LoVo (cell line): ENCODE results near the gene ATPAF1.
A peak's percentile ranks its signal among the peaks of the same experiment; 100 is the strongest.

ENCODE experiments used
- DNase-seq: peaks from one replicate; pipeline ENCODE4 v3.0.0-alpha.2; 2016; ENCODE audit warnings: low spot score

Gene ATPAF1

GRCh38 chr1:46650491-46650890 lies 17.7 kb downstream of the ATPAF1 start:
- DNase-seq = no peak

DNA sequence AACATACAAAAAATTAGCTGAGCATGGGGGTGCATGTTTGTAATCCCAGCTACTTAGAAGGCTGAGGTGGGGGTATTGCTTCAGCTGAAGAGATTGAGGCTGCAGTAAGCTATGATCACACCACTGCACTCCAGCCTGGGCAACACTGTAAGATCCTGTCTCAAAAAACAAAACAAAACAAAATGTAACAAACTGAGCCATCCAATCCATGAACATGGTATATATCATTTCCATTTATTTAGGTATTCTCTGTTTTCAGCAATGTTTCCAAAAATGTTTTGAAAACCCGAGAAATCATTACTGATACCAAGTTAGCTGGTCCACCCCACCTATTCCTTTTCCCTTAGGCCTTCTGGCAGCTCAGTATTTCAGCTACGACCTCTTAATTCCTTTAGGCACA lies 18.4 kb downstream of the ATPAF1 start:
- no peak for DNase-seq

GRCh38 chr1:46647611-46648010 lies 20.6 kb downstream of the ATPAF1 start:
- DNase-seq = no peak

DNA sequence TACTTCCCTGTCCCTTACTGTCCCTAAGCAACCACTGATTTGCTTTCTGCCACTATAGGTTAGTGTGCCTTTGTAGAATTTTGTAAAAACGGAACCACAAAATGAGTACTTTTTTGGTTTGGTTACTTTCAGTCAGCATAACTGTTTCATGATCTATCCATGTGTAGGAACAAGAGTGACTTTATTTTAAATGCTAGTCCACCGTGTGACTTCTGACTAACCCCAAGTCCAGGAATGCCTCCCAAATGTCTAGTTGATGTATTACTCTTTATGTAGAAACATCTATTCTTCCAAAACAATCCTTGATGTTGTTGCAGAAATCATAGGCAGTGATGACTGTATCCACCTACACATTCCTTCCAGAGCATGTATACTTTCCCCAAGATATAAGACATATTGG lies 21.3 kb downstream of the ATPAF1 start:
- no peak for DNase-seq

DNA sequence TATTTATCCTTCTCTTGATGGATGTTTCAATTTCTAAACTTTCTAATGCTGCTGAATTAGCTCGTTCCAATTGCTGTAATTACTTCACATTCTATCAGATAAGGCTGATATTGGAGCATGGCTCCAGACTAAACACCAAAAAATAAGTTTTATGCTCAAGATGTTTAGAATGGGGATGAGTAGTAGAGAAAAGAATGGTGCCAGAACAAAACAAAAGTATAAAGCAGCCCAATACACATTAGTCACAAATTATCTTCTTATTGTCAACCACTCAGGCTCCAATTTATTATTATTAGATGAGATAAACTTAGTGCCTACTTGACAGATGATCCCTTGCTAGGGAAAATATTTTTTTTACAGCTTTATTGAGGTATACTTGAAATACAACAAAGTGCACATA lies 21.8 kb downstream of the ATPAF1 start:
- no peak for DNase-seq

DNA sequence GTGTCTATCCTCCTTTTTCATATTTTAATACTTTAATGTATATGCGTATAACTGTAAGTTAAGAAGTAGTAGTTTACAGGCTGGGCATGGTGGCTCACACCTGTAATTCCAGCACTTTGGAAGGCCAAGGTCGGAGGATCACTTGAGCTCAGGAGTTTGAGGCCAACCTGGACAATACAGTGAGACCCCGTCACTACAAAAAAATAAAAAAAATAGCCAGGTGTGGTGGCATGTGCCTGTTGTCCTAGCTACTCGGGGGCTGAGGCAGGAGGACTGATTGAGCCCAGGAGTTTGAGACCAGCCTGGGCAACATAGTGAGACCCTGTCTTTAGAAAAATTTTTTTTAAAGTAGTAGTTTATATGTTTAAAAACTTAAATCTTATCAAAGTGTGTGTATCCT lies 22.3 kb downstream of the ATPAF1 start:
- DNase-seq = no peak

DNA sequence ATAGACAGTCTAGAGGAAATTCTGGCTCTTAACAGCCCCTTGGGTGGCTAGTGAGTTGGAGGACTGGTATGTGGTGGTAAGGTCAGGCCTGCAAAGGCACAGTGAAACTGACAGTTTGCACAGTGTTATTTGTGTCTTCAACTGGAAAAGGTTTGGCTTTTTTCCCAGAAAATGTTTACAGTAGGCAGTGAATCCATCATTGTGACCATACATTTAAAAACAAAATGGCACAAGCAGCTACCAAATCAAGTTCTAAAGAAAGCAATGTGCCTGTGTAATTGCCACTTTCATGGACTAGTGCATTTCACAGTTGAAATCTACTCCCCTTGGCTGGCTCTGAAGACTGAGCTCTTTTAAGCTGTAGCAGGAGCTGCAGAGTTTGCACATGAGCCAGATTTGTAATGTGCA lies 24.8 kb downstream of the ATPAF1 start:
- DNase-seq = peak; percentile 49

DNA sequence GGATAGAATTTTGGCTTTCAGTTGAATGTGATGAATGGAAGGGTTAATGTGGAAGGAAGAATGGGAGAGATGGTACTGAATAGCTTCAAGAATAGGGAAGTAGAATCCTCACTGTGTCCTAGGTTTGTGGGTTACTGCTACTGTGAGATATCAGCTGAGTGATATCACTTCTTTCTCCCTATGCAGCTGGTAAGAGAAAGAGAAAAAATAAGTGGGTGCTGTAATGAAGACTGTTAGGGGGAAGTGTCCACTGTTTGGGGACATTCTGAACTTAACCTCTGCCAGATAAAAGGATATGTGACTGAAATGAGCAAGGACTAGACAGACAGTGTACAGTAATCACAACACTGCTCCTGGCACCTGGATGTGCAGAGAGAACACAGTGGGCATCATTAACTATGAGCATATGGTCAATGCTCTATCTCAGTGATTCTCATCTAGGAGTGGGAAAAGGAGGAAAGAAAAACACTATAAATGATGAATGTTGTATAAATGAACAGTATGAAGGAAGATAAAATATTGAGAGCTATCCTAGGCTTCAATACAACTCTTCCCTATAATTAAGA lies 26.0 kb downstream of the ATPAF1 start:
- no peak for DNase-seq

GRCh38 chr1:46639547-46639946 lies 28.6 kb downstream of the ATPAF1 start:
- no peak for DNase-seq

GRCh38 chr1:46638921-46639320 lies 29.2 kb downstream of the ATPAF1 start:
- peak; percentile 53 for DNase-seq

- no peak for DNase-seq
Measured at GRCh38 chr1:46637444-46638083, 30.6 kb downstream of the ATPAF1 start.

DNA sequence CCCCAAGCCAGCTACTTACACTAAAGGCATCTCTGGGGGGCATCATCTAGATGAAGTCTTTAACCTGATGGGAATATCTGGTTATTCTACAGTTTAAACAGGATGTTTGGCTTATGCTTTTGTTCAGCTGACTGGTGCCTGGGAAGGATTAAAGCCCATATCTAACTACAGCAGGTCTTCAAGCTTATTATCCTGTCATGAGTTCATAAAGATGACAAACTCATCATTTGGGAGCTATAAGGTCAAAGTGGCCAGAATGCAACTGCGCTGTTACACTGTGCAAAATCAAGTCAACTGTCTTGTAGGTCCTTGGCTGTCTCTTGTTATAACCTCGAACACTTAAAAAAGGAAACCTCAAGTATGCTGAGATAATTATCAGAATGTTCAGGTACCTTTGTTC lies 33.0 kb downstream of the ATPAF1 start:
- DNase-seq = no peak

- DNase-seq = no peak
Measured at GRCh38 chr1:46630719-46631118, 37.4 kb downstream of the ATPAF1 start.

GRCh38 chr1:46623743-46624644 lies 44.2 kb downstream of the ATPAF1 start:
- DNase-seq = no peak

DNA sequence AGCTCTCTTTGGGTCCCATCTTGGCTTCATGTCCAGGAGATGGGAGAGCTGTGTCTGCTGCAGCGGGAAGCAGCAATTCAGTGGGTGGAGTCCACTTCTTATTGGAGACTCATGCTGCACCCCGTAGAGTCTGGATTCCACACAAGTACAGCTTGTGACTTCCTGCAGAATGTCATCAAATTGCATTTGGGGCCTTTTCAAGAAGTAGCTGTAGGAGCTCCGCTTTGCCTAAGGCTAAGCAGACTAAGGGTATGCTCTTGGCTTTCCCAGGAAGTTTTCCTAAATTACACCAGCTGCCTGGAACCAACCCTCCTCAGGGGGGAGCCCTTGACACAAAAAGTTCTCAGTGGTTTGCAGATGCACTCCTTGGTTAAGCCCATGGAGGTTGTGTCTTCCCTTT lies 45.8 kb downstream of the ATPAF1 start:
- peak; percentile 35 for DNase-seq

- DNase-seq = peak; percentile 49
Measured at GRCh38 chr1:46621930-46622329, 46.2 kb downstream of the ATPAF1 start.

DNA sequence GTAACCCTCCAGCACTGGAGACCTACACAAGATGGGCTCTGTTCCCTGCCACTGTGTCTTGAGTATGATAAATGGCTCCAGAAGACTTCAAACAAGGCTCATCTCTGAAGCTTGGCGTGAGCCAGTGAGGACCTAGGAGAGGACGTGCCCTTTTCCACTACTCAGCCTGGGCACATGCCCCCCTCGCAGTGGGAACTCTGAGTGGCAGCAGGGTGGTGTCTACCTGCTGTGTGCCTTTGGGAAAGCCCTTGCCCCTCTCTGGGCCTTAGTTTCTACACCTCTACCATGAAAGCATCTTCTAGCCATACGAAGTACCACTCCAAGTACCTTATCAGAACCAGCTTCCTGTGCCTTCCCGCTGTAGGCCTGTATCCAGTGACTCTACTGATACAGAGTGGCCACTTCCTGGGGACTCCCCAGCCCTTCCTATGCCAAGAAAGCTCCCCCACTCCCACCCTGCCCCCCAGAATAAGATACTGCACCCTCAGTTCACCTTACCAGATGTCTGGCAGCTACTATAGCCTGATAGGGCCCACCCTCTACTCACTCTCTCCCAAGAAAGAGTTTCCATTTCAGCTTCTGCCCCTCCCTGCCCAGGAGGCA lies 48.4 kb downstream of the ATPAF1 start:
- DNase-seq = no peak

- no peak for DNase-seq
Measured at GRCh38 chr1:46618754-46619415, 49.3 kb downstream of the ATPAF1 start.

DNA sequence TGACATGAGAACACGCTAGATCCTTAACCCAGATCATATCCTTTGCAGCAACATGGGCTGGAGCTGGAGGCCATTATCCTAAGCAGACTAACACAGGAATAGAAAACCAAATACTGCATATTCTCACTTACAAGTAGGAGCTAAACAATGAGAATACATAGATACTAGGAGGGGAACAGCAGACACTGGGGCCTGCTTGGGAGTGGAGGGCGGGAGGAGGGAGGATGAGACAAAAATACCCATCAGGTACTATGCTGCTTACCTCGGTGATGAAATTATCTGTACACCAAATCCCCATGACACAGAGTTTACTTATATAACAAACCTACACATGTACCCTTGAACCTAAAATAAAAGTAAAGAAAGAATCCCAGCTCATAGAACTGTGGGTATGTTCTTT lies 50.3 kb downstream of the ATPAF1 start:
- no peak for DNase-seq

GRCh38 chr1:46617108-46617800 lies 50.9 kb downstream of the ATPAF1 start:
- no peak for DNase-seq

GRCh38 chr1:46616277-46617107 lies 51.7 kb downstream of the ATPAF1 start, which contains the start of gene MOB3C:
Gene MOB3C (minus strand): TSS chr1:46616811. CDS start chr1:46613321, 3,490 bp downstream.
- DNase-seq = peak; percentile 68
